ENCODE results near the gene OCIAD2.

DNA sequence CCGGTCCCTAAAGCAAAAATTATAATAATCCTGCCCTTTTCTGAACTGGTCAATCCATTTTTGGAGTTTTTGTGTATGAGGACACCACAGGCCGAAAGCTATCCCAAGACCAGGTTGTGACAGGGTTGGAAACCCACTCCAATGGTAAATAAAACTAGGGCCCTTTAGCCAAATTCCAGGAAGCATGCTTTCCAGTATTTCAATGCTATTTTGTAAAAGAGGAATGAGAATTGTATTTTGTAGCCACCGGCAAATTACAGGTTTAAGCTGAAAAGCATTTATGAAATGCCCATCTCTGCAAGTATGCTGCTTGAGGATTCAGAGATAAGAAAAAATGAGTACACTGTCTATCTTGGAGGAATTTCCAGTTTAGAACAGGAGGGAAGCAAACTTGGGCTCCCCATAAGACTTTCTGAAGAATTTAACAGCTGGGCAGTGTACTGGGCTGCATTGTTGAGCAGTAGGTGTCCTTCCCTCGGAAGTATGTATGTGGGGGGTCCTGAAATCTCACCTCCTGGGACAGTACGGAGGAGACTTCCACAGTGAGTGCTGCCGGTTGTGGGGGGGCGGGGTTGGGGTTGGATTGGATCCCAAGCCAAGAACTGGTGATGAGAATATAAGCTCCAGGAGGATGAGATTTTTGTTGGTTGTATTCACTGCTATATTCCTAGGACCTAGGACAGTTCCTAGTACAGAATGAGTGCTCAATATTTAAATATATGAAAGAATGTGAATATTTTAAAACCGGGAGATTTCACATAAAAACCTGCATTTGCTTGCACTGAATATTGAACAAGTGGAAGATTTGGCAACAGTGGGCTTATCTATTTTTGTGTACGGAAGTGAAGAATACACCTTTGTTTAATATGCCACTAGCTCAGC is 26.8 kb downstream of the OCIAD2 start:
- TF ChIP-seq POLR2A (IDR thresholded peaks at IDR 0.05; ENCODE audit: low read length) = no peak
- no peak for TF ChIP-seq GATA1 (IDR thresholded peaks at IDR 0.05; ENCODE audit: low read depth, low read length)

Data from erythroblast (primary cell).